Smooth muscle cell (in vitro differentiated cells): Measurements from ENCODE around the gene ZNF213. TPM values are rescaled to one million over a fixed set of nuclear protein-coding genes. Genes with fewer than 3 reads are reported as not detected.
"Not testable (repeated sequence)": the region's sequence is repeated elsewhere in the genome, so short reads cannot be mapped to it uniquely, and the experiment has no call there.

ENCODE experiments used
- DNase-seq: peaks from one replicate; lab custom pipeline; 2025; ENCODE audit not compliant: unreplicated experiment; lab: John Stamatoyannopoulos, UW
- H2AFZ ChIP-seq: fragments of 200-600 bp; sonication (generic); 2 replicates; pipeline ENCODE4 v1.6.0; 2016; ENCODE audit warnings: antibody characterized with exemption, low read depth, mild to moderate bottlenecking
- H3F3A ChIP-seq: fragments of 200-600 bp; sonication (generic); 2 replicates; pipeline ENCODE4 v1.6.0; 2017; ENCODE audit warnings: antibody characterized with exemption, low read depth
- H3K27ac ChIP-seq: fragments of 200-600 bp; sonication (generic); 2 replicates; pipeline ENCODE4 v1.5.1; 2016; ENCODE audit warnings: low read depth, mild to moderate bottlenecking
- H3K27me3 ChIP-seq: fragments of 200-600 bp; sonication (generic); 2 replicates; pipeline ENCODE4 v1.6.1; 2016; ENCODE audit warnings: low read depth, mild to moderate bottlenecking
- H3K36me3 ChIP-seq: fragments of 200-600 bp; sonication (generic); 2 replicates; pipeline ENCODE4 v1.5.1; 2016; ENCODE audit warnings: low read depth
- H3K4me1 ChIP-seq: fragments of 200-600 bp; sonication (generic); 2 replicates; pipeline ENCODE4 v1.5.1; 2016; ENCODE audit warnings: low read depth
- H3K4me2 ChIP-seq: fragments of 200-600 bp; sonication (generic); 2 replicates; pipeline ENCODE4 v1.6.0; 2016; ENCODE audit warnings: mild to moderate bottlenecking
- H3K4me3 ChIP-seq: fragments of 200-600 bp; sonication (generic); 2 replicates; pipeline ENCODE4 v1.5.1; 2016; ENCODE audit warnings: mild to moderate bottlenecking
- H3K79me2 ChIP-seq: fragments of 200-600 bp; sonication (generic); 2 replicates; pipeline ENCODE4 v1.6.0; 2016; ENCODE audit warnings: low read depth, mild to moderate bottlenecking
- H3K9ac ChIP-seq: fragments of 200-600 bp; sonication (generic); 2 replicates; pipeline ENCODE4 v1.6.0; 2016; ENCODE audit warnings: low read depth
- H3K9me3 ChIP-seq: fragments of 200-600 bp; sonication (generic); replicated peaks from 2 replicates; pipeline ENCODE4 v1.5.1; 2016; ENCODE audit warnings: low read depth
- H4K20me1 ChIP-seq: fragments of 200-600 bp; sonication (generic); 2 replicates; pipeline ENCODE4 v1.6.0; 2016; ENCODE audit warnings: low read depth
- CTCF ChIP-seq: fragments of 200-600 bp; sonication (generic); IDR thresholded peaks from 2 replicates; pipeline ENCODE4 v1.5.1; 2017; ENCODE audit warnings: borderline replicate concordance, mild to moderate bottlenecking, antibody characterized with exemption; ENCODE audit not compliant: insufficient read depth, poor library complexity, severe bottlenecking
- WGBS: methylation state at CpG from one replicate; pipeline ENCODE4 v1.1.7; 2016; ENCODE audit warnings: low lambda C conversion rate; 5-methylcytosine and 5-hydroxymethylcytosine counted together
- polyA plus RNA-seq: library from polyadenylated mRNA; unstranded; fragments of >200 nt; fragmentation: Nextera tagmentation; extraction: Ambion mirVana; gene quantifications from 2 replicates; pipeline ENCODE4 v1.2.1, GENCODE V29; 2016
- total RNA-seq: library from RNA; depleted of rRNA; stranded (reverse); fragments of >200 nt; gene quantifications from 2 replicates; pipeline ENCODE4 v1.2.3, GENCODE V29; 2014

Gene ZNF213
- total and polyA plus RNA-seq, 2 experiments from 2014 or later, result 9.2 to 9.6 TPM

DNA sequence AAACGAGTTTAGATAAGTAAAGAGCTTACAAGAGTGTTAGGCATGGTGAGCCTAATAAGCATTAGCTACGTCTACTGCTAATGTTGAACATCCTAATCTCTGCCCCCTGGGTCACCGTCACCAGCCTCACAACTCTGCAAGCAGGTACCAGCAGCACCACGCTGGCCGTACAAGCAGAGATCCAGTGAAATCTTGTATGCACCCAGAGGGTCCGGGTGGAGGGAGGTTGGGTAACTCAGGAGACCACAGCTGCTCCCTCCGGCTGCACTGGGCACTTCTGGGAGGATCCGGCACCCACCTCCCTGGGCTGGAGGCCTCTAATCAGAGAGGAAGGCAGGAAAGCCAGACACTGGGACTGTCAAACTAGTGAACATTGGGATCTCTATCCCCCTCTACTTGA lies 44.8 kb downstream of the ZNF213 start:
- no peaks in the 10 kb centered on the region for H3K9me3 ChIP-seq
- H3K79me2 ChIP-seq, result no peaks in the 10 kb centered on the region
- H3K9ac ChIP-seq, result no peak overlapping the region
- no peak overlapping the region for H3K27ac ChIP-seq
- DNase-seq, result no peak
- no peak for TF ChIP-seq CTCF
- H3F3A ChIP-seq, result no peaks in the 10 kb centered on the region
- no peak overlapping the region for H3K4me2 ChIP-seq
- no peaks in the 10 kb centered on the region for H4K20me1 ChIP-seq
- 88% methylated on average over 8 of the region's 8 CpGs for WGBS
- H3K36me3 ChIP-seq, result no peaks in the 10 kb centered on the region
- no peak overlapping the region for H2AFZ ChIP-seq
- H3K4me3 ChIP-seq, result no peak overlapping the region
- peaks cover 88% of the 10 kb centered on the region for H3K27me3 ChIP-seq
- peaks cover 7% of the 10 kb centered on the region for H3K4me1 ChIP-seq

GRCh38 chr16:3180445-3180878 lies 45.6 kb downstream of the ZNF213 start:
- H3K79me2 ChIP-seq, result no peaks in the 10 kb centered on the region
- H3K9ac ChIP-seq, result no peak overlapping the region
- no peak overlapping the region for H3K4me2 ChIP-seq
- no peak for TF ChIP-seq CTCF
- no peaks in the 10 kb centered on the region for H3K9me3 ChIP-seq
- DNase-seq, result no peak
- H3K4me1 ChIP-seq, result peaks cover 7% of the 10 kb centered on the region
- no peak overlapping the region for H3K4me3 ChIP-seq
- H3K27me3 ChIP-seq, result peaks cover 79% of the 10 kb centered on the region
- no peaks in the 10 kb centered on the region for H3K36me3 ChIP-seq
- WGBS, result 6% methylated on average over 21 of the region's 21 CpGs
- no peaks in the 10 kb centered on the region for H3F3A ChIP-seq
- no peak overlapping the region for H2AFZ ChIP-seq
- no peak overlapping the region for H3K27ac ChIP-seq
- H4K20me1 ChIP-seq, result no peaks in the 10 kb centered on the region

- WGBS, result 27% methylated on average over 8 of the region's 8 CpGs
- DNase-seq, H3K27ac ChIP-seq, H3K9me3 ChIP-seq, H3K9ac ChIP-seq, H3K79me2 ChIP-seq, H3F3A ChIP-seq, H4K20me1 ChIP-seq, H3K4me1 ChIP-seq, H2AFZ ChIP-seq, H3K36me3 ChIP-seq: not testable (repeated sequence)
- peaks cover 63% of the 10 kb centered on the region for H3K27me3 ChIP-seq
- peak overlapping the region; percentile 95 for H3K4me2 ChIP-seq
- peak overlapping the region; percentile 44 for H3K4me3 ChIP-seq
Observed at GRCh38 chr16:3182293-3182607, 47.4 kb downstream of the ZNF213 start.

DNA sequence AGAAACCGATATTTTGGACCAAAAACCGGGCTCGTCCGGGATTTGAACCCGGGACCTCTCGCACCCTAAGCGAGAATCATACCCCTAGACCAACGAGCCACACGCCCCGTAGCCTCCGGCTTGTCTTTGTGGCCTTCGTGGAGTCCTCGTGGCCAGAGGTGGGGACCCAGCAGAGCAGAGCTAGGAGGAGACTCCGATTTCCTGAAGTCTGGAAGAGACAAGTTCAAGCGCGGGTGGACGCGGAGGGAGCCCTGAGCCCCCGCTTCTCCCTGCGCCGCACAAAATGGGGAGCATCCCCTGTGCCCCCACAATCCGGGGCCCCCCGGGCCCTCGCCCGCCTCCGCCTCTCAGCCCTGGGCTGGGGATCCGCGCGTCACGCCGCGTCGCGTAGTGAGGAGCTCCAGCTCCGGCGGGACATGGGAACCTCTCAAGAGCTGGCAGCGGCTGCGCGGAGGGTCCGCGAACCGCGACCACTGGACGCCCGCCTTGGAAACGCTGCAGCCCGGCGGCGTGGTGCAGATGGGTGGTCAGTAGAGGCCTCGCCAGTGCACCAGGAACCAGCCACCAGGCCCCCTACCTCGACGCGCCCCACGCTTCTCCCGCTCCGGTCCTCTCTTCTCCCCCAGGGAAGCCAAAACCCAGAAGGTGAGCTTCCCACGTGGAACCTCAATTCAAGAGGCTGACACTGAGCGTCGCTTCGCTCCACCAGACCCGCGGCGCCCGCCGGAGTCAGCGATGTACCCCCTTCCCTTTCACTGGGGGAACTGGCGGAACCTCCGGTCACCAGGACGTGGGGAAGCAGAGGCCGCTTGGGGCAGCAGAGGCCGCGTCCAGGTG lies 48.0 kb downstream of the ZNF213 start:
- no peak overlapping the region for H3K27ac ChIP-seq
- no peaks in the 10 kb centered on the region for H3K79me2 ChIP-seq
- peaks cover 57% of the 10 kb centered on the region for H3K27me3 ChIP-seq
- H3K4me1 ChIP-seq, result peaks cover 7% of the 10 kb centered on the region
- 1% methylated on average over 49 of the region's 72 CpGs for WGBS
- no peaks in the 10 kb centered on the region for H4K20me1 ChIP-seq
- peak overlapping the region; percentile 44 for H3K4me3 ChIP-seq
- no peaks in the 10 kb centered on the region for H3K36me3 ChIP-seq
- H3K9me3 ChIP-seq, result no peaks in the 10 kb centered on the region
- peak overlapping the region; percentile 85 for H2AFZ ChIP-seq
- peak; percentile 13 for TF ChIP-seq CTCF
- H3F3A ChIP-seq, result no peaks in the 10 kb centered on the region
- no peak for DNase-seq
- no peak overlapping the region for H3K9ac ChIP-seq
- H3K4me2 ChIP-seq, result peak overlapping the region; percentile 95
